Forelimb muscle (tissue), 1 donor: ENCODE measurements around the gene TGFBR3. TPM values are rescaled to one million over a fixed set of nuclear protein-coding genes. Genes with fewer than 3 reads are reported as not detected.
A peak's percentile ranks its signal among the peaks of the same experiment; 100 is the strongest.

Experiments
- DNase-seq: peaks from one replicate; pipeline ENCODE4 v3.0.0-alpha.2; 2013; ENCODE audit warnings: low read depth
- polyA plus RNA-seq: library from polyadenylated mRNA; unstranded; fragments of 120-200 nt; gene quantifications from one replicate; pipeline ENCODE4 v1.2.1, GENCODE V29; 2013; ENCODE audit not compliant: insufficient read length

Gene TGFBR3
- polyA plus RNA-seq, 1 donor, result 23.1 TPM

DNA sequence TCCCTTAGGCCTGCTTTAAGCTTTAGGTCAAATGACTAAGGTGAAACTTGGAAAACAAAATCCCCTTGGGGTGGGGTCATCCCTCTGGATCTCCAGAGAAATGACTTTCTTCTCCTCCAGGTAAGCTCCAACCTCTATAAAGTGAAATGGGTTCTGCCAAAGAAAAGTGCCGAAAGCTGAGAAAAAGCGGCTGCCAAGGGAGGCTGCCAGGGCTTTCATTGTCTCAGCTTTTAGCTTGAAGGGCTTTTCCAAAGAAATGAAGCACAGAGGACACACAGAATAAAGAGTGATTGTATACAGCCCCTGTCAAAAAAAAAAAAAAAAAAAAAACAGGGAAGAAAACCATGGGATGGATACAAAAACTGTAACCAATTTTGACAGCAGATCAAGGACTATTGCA is 126.9 kb downstream of the TGFBR3 start:
- DNase-seq, result no peak

DNA sequence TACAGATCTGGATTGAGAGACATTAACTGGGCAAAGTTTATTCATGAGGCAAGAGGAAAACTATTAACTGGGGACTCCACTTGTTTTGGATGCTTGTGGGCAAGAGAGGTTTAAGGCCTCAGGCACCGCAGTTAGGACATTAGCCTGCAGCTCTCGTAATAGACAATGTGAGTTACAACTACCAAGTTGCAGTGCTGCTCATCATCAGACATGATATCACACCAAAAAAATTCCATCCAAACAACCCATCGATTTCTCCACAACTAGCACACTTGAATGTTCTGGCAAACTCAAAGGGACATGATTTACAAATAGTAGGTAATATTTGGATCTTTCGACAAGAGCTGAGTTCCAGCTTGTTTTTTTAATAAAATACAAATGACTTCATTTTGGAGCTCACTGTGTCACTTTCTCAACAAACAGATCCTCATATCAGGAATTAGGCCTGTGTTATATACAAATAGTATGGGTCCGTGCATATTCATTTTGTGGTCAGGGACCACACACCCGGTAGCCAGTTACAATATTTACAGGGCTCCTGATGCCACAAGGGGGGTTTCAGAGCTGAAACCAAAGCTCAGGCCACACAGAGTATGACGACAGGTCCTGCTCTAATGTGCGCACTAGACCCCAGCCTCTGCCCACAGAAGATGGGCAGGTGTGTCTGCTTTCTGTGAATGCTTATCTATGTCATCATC is 128.0 kb downstream of the TGFBR3 start:
- DNase-seq, result no peak

DNA sequence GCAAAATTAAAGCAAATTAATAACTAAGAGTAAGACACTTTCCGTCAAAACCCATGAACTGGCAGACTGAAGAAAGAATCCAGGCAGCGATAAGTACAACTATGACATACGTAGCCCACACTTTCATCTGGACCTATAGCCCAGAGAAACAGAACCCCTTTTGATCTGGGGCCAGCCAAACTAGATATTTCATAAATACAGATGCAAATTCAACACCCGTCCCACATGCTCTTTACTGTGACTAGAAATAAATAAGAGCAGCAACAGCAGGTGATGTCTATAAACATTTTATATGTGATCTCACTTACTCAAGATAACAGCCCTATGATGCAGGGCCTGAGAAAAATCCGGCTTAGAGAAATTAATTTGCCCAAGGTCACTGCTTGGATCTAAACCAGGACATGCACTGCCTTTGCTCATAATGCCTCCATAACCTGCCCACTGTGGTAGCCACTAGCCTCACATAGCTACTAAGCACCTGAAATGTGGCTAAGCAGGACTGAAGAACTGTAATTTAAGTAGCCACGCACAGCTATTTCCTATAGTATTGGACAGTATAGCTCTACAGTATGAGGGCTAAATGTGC is 130.2 kb downstream of the TGFBR3 start:
- no peak for DNase-seq

DNA sequence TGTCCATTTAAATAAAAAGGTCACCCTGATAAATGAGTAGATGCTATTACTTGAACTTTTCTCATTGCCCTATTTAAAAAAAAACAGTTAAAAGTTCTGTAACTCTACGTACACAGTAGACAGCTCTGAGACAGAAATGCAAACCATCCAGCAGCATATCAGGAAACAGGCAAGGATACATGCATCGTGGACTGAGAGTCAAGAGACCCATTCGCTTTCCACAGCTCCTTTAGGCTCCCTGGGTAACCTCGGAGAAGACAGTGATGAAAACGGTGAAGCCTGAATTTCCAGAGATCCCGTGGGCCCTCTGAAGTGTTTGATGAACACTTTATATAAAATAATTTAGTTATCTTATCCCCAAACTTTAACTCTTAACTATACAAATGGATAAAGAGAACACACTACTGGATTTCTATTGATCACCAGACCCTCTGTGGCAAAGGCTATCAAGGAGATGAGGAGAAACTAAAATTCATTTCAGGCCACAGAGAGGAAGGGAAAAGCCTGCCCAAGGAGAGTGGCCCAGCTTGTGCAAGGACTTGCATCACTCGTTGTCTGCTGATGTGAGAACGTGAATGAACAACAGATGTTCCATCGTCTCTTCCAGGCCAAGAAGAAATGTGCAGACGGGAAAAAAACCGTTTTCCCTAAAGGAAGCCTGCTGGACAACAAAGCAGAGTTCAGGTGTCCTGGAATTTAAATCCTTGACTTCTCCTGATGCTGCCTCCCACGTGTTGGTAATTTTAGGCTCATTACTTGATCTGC is 131.0 kb downstream of the TGFBR3 start:
- no peak for DNase-seq

DNA sequence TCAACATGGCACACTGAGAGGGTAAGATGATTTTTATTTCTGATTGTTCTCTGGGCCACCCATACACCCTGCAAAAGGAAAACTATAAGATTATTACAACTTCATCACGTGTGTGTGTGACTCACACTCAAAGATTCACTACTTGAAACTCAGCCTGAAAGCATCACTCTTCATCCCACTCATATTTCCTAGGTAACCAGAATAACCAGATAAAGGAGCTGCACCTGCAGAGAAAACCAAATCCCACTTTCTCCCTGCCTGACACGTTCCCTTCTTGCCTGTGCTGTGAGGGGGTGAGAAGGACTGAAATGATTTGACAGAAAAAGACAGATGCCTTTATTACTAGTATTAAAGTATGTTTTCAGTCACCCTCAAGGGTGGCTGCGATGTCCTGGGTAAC is 131.6 kb downstream of the TGFBR3 start:
- DNase-seq, result no peak

DNA sequence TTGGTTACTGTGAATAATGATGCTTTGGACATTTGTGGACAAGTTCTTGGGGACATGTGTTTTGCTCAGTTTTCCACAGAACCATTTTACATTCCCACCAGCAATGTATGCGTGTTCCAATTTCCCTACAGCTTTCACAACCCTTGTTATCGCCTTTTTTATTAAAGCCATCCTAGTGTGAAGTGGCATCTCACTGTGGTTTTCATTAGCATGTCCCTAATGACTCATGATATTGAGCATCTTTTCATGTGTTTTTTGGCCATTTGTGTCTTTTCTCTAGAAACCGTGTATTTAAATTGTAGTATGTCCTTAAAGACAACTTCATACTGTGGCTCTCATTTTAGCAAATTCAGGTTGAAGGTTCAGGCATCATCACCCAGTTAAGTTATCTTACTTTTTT is 132.1 kb downstream of the TGFBR3 start:
- no peak for DNase-seq

DNA sequence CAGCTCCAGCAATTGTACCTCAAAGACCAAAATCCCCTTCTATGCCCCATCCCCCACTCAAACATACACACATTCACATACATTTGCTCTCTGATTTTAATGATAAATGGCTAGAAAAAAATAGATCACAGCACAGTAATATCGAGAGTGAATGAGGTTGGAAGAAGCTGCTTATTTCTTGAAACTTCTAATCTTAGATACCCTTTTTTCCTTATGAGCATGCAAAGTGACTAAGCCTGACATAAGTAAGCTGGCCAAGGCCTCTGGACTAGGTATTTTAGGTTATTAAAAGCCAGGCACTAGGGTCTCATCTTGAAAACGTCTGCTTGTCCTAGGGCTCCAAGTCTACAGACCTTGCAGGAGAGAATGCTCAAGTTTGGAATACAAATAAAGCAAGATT is 133.6 kb downstream of the TGFBR3 start:
- no peak for DNase-seq

DNA sequence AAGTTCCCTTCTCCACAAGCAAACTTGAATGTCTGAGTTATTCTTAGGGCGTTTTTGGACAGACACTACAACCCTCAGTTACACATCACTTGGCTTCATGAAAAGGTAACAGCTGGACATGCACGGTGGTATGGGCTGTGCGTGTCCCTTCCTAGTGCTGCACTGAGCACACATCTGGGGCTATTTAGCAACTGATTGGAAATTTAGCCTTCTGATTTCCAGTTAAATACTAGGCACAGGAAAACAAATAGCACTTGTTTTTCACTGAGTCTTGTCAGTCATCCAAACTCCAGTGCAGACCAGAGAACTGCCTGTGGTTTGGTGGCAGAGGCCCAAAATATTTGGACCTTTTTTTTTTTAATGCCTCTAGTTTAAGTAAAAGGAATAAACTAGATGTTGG is 134.7 kb downstream of the TGFBR3 start:
- peak; percentile 92 for DNase-seq

DNA sequence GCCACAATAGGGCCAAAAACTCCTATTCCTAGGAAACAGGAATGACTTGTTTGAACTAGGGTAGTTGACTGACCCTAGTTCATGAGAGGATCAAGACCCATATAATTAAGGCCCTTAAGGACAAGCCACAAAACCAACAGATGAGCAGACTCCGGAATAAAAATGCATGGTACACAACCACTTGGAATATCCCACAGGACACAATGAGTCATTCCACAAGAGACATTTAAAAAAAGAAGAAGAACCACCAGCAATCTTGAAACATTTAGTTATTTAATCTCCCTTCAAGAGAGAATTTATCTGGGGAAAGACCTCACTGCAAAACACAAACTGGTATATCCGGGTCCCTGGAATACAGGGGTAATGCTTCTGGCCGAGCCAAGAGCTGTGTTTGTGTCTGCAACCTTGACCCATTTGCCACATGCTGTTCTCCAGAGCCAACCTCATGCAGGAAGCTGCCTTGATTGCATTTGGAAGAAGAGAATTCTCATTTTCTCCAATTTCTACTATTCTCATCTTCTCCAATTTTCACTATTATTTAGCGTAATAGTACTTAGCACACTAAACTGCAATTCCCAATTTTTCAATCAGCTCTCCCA is 135.5 kb downstream of the TGFBR3 start:
- no peak for DNase-seq

DNA sequence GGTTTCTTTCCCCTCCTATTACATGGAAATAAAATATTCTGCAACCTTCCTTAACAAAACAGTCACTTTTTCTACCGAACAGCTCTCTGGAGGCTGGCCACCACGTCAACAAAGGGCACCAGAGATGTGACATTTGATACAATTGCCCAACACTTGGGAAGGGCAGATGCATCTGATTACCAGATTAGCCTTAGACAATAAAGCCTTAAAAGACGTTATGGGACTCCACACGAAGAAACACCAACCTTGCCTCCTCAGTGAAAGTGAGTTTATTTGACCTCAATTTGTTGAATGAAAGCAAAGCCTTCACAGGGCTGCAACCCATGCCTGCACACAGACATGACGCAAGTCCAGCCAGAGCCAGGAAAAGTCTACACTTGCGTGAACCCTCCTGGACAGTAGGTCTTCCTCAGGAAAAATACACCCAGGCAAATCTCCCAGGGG is 136.1 kb downstream of the TGFBR3 start:
- DNase-seq, result no peak

DNA sequence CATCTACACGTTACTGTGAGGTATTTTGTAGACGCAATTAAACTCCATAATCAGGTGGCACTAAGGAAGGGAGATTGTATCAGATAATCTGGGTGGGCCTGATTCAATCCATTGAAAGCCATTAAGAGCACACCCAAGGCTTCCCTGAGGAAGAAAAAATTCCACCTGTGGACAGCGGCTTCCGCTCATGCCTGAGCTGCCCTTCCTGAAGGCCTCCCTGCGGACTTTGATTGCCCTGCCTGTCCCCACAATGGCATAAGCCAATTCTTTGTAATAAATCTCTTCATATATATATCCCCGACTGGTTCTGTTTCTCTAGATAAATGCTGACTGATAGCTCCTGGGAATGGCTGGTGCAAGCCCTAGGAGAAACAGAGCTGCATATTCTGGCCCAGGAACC is 138.3 kb downstream of the TGFBR3 start:
- DNase-seq, result no peak

DNA sequence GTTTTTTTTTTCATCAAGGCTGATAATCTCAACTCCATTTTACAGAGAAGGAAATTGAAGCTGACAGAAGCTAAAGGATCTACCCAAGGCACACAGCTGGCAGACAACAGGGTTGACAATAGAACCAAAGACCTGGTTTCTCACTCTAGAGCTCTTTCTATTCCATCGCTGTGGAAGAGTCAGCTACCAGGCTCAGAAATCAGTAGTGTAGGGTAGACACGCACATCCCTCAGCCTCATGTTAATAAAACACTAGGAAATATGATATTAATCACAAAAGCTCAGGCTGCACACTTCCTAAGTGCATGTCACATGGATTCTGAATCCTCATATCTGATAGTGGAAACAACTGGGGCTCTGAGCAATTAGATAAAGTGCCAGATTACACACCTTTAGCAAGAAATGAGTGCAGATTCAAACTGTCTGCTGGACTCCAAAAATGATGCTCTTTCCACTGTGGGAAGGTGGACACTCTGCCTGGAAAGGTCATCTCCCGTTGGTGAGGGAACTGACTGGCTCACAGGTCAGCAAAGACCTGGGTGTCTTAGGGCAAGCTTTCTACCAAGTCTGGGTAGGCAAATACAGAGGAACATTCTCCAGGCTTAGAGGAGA is 139.1 kb downstream of the TGFBR3 start:
- DNase-seq, result no peak

DNA sequence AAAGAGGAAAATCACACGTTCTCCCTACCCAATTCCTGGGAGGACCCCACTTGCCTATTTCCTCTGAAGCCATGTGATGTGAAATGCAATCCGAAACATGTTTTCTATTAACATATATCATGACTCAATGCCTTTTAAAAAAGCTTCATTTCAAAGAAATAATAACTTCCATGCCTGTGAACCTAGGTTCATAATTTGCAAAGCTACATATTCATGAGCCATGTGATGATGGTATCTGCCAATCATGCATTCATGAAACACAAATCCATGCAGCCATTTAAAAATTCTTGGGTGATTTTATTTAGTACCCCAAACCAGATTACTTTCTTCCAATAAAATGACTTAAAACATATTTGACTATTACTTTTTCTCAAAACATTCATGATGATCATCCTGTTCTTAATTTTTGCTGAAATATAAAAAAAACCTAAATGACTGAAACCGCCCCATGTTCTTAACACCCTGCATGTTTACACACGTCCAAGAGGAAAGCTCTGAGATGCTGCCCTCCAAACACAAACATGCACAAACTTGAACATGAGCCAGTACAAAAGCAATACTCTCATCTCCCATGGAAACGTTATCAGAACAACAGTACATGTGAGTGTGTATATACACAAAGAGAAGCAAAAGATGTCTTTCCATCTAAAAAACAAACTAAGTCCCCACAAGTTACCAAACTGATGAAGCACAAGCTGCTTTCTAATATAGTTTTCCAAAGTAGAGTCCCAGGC is 140.1 kb downstream of the TGFBR3 start:
- no peak for DNase-seq

DNA sequence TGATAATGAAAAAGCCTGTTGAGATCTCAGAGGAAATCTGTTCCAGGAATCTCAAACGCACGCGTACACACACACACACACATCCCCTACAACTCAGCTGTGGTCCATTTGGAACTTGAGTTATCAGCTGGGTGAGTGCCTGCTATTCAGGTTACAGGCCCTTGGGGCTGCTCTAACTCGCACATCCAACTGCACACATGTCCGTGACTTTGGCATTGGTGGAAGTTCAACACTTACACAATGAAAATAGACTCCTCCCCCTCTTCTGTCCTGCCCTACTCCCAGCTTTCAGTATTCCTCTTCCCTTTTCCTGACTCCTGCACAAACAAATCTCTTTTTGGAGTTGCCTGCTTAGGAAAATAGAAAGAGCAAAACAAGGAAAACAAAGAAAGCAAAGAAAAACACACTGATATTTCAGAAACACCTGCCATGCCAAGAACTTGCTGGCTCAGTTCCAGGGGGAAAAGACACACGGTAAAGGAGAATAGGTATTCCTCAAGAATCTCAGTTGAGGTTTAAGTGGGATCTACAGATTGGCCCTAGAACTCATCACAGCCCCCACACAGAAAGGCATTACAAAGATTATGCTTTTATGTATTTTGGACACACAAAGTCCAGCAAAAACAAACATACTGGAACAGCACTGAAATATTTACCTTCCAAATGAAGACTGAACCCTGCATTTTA is 140.9 kb downstream of the TGFBR3 start:
- peak; percentile 85 for DNase-seq

DNA sequence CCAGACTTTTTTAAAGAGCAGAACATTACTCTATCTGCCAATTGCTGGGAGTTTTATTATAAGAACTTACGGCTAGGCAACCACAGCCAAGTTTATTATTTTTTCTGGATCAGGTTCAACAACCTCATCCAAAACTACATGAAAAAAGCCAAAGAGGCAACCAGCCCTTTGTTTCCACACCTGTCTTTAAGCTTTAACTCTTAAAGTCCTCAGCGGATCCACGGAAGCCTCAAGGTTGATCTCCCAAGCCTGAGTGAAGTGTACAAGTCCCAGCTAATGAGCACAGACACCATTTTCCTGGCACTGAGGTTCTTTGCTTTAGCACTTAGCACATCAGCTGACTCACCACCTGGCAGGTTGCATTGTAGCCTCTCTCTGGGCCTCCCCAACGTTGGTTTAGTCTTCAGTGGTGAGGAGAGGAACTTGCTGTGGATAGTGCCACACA is 143.1 kb downstream of the TGFBR3 start:
- no peak for DNase-seq

DNA sequence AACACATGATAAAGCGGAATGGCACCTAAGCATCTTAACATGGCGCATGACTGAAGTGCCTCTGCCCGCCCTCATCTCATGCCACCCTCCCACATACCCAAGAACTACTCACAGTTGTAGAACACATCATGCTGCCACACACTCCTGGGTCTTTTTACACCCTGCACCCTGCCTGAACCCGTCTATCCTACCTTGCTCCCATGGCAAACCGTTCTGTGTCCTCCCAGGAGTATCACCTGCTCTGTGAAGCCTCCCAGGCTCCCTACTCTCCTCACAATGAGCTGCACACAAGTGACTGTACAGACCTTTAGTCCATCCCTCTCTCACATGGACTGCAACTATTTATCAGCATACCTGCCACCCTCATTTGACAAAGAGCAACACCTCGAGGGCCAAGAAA is 144.0 kb downstream of the TGFBR3 start:
- no peak for DNase-seq

DNA sequence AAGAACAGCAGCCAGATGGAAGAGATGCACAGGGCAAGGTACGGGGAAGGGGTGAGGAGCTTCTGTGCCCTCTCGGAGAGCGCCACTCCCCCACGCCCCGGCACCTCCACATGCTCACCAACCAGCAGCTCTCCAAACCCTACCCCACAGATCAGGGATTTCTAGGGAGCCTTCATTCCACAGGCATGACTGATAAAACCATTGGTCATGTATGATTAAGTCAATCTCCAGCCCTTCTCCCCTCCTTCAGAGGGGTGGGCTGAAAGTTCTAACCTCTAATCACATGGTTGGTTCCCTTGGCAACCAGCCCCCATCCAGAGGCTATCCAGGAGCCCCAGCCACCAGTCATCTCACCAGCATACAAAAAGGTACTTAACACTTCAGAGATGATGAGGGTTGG is 144.7 kb downstream of the TGFBR3 start:
- DNase-seq, result no peak

DNA sequence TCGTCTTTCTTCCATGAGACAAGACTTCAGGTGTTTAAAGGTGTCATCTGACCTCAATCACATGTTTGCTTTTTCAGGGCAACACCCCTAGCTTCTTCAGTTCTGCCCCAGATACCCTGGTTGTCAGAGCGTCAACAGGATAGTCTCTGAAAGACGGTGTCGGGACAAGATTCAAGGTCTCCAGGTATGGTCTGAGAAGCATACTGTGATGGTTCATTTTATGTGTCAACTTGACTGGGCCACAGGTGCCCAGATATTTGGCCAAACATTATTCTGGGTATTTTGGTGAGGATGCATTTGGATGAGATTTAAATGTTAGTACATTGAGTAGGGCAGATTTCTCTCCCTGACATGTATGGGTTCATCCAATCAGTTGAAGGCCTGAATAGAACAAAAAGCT is 148.3 kb downstream of the TGFBR3 start:
- no peak for DNase-seq

DNA sequence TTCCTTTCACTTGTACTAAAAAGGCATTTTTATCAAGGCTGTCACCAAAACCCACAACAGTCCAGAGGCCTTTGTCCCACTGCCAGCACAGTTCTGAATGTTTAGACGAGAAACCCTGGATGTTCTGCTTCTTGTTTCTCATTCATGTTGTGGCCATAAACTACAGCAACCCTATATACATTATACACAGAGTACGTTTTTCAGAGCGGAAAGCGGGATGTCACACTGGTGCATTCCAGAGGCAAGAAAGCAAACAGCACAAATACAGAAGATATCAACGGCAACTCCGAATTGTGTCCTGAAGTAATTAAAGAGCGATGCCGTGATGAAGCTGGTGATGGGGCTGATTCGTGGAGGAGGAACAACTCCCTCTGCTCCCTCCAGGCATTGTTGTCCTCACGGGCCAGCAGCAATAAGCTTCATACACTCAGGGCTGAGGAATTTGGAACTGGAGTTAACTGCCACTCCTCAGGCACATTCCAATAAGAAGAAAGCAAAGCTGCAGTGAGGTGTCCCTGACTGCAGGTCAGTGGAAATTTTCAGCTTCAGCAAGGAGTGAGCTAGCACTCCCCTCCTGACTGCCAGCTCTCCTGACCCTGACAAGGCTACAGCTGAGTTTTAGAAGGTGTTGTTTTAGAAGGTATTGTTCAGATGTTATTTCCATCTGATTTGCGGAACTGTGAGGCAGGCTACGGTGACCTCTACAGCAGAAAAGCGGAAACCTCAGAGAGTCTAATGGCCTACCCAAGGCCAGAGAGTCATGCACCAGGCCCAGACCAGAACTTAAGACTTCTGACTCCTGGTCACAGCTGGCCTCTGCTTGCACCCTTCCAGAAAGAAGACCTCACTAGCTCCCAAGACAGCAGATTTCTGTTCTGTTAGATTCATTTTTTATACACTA is 149.0 kb downstream of the TGFBR3 start:
- no peak for DNase-seq
